HG03095 (cell line): Measurements from ENCODE around the gene NPEPL1.

Source experiments
- ATAC-seq: cut with Tn5 transposase; IDR thresholded peaks from one replicate; pipeline ENCODE4 v1.9.1; 2021; ENCODE audit warnings: moderate library complexity; ENCODE audit not compliant: unreplicated experiment

NPEPL1 gene

DNA sequence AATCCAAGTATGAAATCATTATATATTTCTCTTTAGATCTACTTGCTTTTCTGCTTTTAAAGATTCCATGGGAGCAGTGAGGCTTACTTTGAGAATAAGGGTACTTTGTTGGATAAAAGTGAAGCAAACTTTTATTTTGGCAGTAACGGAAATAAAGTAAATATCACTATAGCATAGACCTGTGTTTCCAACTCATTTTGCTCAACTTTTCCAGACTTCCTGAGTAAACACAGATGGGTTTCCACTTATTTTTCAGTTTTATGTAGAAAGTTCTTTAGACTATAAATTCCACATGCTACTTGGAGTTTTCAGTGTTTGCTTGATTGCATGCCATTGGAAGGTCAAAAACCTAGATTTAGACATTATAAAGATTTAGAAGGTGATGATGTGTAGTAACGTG, 35.3 kb upstream of the NPEPL1 start:
- no peak for ATAC-seq

DNA sequence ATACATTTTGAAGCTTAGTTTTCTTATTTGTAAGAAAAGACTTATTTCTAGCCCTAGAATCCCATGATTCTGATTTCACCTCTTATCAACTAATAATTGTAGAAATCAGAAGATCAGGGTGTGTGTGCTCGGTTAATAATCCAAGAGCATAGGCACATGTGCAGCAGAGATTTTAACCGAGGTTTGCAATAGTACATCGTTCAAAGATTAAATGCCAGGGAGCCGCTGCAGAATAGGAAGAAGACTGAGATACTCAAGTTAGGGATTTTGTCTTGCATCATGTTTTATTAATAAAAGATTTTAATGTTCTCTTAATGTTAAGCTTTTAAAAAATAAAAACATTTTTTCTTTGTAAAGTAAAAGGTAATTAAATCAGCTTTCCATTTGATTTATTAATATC, 34.6 kb upstream of the NPEPL1 start:
- ATAC-seq, result no peak

- ATAC-seq, result no peak
Observed at GRCh38 chr20:58658760-58659159, 33.8 kb upstream of the NPEPL1 start.

DNA sequence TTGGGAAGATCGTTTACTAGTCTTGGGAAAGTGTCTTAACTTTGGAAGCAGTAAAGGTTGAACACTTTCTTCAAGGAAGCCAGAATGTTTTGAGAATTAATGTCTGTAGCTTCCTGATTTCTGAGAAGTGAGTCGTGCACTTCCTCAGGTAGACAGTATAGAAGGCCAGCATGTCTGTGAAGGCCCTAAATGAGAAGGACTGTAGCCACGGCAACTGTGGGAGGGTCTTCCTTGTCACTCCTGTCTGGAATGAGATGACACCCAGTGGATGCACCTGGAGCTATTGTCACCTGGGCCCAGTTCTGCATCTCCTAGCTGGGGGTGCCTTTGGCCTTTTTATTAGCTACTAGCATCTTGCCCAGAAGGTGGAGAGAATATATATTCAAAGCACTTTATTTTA, 32.8 kb upstream of the NPEPL1 start:
- no peak for ATAC-seq

GRCh38 chr20:58660855-58661597, 31.6 kb upstream of the NPEPL1 start:
- no peak for ATAC-seq

GRCh38 chr20:58661598-58662473, 30.8 kb upstream of the NPEPL1 start:
- no peak for ATAC-seq

DNA sequence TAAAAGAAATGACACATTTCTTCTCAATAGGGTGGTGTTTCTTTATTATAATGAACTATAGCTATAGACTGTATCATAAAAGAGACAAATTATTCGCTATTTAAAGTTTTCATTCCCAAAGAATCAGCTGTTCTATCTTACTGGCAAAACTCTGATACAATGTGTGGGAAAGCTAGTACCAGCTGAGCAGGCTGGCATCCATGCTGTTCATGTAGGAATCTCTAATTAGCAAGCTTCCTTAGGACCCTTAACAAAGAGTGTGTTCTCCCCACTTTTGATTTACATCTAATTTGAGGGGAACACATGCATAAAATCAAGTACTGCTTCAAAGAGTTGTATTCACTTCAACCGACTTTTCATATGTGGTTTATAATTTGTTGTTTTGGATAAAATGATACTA, 28.3 kb upstream of the NPEPL1 start:
- no peak for ATAC-seq

- ATAC-seq, result no peak
Observed at GRCh38 chr20:58664883-58665282, 27.7 kb upstream of the NPEPL1 start.

GRCh38 chr20:58665606-58666005, 27.0 kb upstream of the NPEPL1 start:
- no peak for ATAC-seq

- no peak for ATAC-seq
Observed at GRCh38 chr20:58666702-58667101, 25.9 kb upstream of the NPEPL1 start.

GRCh38 chr20:58667975-58668374, 24.6 kb upstream of the NPEPL1 start:
- ATAC-seq, result no peak

- ATAC-seq, result no peak
Observed at GRCh38 chr20:58668901-58669286, 23.7 kb upstream of the NPEPL1 start.

- peak; percentile 81 for ATAC-seq
Observed at GRCh38 chr20:58669287-58670006, 23.2 kb upstream of the NPEPL1 start.

DNA sequence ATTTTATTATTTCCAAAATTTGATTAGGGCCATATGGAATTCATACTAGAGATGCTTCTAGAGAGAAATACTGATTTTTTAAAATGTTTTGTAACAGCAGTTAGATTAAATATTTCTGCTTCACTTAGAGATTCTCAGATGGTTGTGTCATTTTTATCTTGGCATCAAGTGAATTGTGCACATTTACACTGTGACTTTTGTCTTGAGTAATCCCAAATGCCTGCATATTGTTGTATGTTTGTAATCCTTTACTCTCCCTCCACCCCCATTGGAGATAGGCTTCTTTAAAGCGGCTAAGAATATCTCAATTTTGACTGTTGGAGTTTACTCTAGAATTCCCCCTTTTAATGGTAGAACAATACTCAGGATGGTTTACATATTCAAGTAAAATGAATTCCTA, 22.5 kb upstream of the NPEPL1 start:
- no peak for ATAC-seq

- ATAC-seq, result no peak
Observed at GRCh38 chr20:58670659-58671058, 21.9 kb upstream of the NPEPL1 start.

GRCh38 chr20:58673119-58673518, 19.5 kb upstream of the NPEPL1 start:
- ATAC-seq, result no peak

GRCh38 chr20:58675146-58675584, 17.4 kb upstream of the NPEPL1 start:
- ATAC-seq, result no peak

- ATAC-seq, result no peak
Observed at GRCh38 chr20:58675641-58676040, 17.0 kb upstream of the NPEPL1 start.

- no peak for ATAC-seq
Observed at GRCh38 chr20:58676161-58676560, 16.4 kb upstream of the NPEPL1 start.

DNA sequence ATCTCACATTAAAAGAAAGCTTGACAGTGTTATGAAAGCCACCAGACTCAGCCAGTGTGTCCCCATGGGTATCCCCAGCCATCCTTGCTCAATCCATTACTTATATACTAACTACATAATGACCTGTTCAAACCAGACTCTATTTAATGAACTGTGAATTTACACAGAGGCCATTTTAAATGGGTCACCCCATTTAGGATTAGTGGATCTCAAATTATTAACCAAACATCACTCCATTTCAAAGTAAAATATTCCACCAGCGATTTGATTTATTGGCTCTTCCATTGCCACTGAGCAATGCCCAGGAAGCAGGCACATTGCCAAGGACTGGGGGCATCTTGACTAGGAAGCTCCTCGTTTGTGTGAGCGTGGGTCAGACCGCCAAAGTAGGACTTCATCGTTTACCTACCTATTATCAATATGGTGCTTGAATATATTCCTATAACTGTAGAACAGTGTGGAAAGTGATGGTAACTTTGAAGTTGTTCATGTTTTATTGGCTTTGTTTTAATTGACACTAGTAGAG, 15.5 kb upstream of the NPEPL1 start:
- no peak for ATAC-seq

DNA sequence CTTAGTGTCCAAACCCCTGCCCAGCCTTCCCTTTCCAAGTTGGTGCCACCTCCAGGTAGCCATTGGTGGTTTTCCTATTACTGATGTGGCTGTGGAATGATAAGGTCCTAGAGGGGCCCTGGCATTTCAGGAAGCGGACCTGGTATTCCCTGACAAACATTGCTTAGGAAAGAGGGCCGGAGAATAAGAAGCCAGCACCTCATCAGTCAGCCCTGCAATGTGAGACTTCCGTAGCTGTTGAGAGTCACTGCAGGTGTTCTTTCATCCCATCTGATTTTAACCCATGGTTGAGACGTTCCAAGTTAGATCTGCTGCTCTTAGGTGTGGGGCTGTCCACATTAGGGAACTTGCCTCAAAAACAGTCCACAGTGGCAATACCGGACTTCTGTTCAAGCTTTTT, 14.8 kb upstream of the NPEPL1 start:
- no peak for ATAC-seq
